Islet of Langerhans (tissue), 1 donor: ENCODE measurements around the gene YY1.
"Not testable (repeated sequence)": the region's sequence is repeated elsewhere in the genome, so short reads cannot be mapped to it uniquely, and the experiment has no call there.

Experiments used
- FAIRE-seq: peaks from one replicate; lab custom pipeline; 2011; peaks lifted over from hg19 to GRCh38; lab: Jason Lieb, UNC

The YY1 gene

GRCh38 chr14:100213956-100214769 is 24.8 kb upstream of the YY1 start:
- no peak for FAIRE-seq

GRCh38 chr14:100214770-100215083 is 24.2 kb upstream of the YY1 start:
- FAIRE-seq: no peak

- FAIRE-seq: no peak
Observed at GRCh38 chr14:100215330-100215885, 23.5 kb upstream of the YY1 start.

- no peak for FAIRE-seq
Observed at GRCh38 chr14:100219126-100219785, 19.7 kb upstream of the YY1 start.

- FAIRE-seq: no peak
Observed at GRCh38 chr14:100221533-100222223, 17.3 kb upstream of the YY1 start.

GRCh38 chr14:100222224-100223093 is 16.5 kb upstream of the YY1 start:
- FAIRE-seq: no peak

GRCh38 chr14:100223332-100224201 is 15.4 kb upstream of the YY1 start:
- FAIRE-seq: no peak

GRCh38 chr14:100224229-100224866 is 14.6 kb upstream of the YY1 start:
- FAIRE-seq: no peak

- FAIRE-seq: no peak
Observed at GRCh38 chr14:100225169-100225568, 13.8 kb upstream of the YY1 start.

- no peak for FAIRE-seq
Observed at GRCh38 chr14:100230361-100230760, 8.6 kb upstream of the YY1 start.

GRCh38 chr14:100234511-100234910 is 4.4 kb upstream of the YY1 start:
- FAIRE-seq: no peak

GRCh38 chr14:100236271-100236818 is 2.6 kb upstream of the YY1 start:
- not testable (repeated sequence) for FAIRE-seq

GRCh38 chr14:100236881-100237280 is 2.1 kb upstream of the YY1 start:
- no peak for FAIRE-seq

GRCh38 chr14:100237735-100238418 is 1.1 kb upstream of the YY1 start:
- no peak for FAIRE-seq

GRCh38 chr14:100239211-100239839 is 381 bp downstream of the YY1 start:
- FAIRE-seq: no peak

- no peak for FAIRE-seq
Observed at GRCh38 chr14:100239840-100240667, 1.1 kb downstream of the YY1 start.

- FAIRE-seq: no peak
Observed at GRCh38 chr14:100240668-100241032, 1.7 kb downstream of the YY1 start.

- peak; percentile 64 for FAIRE-seq
Observed at GRCh38 chr14:100241279-100241678, 2.3 kb downstream of the YY1 start.
